SHP77 (cell line): ENCODE data around the gene TSPAN2.

Experiments
- DNase-seq, 2 experiments: peaks; one replicate each; lab custom pipeline; 2025; lab: John Stamatoyannopoulos, UW

TSPAN2 gene

GRCh38 chr1:115074839-115075534 lies 14.3 kb downstream of the TSPAN2 start:
- no peak for DNase-seq

- no peak for DNase-seq
These were observed 15.8 kb downstream of the TSPAN2 start for GRCh38 chr1:115073298-115074087.

- DNase-seq, result no peak
These were observed 18.2 kb downstream of the TSPAN2 start for GRCh38 chr1:115071012-115071664.

- DNase-seq, result no peak
These were observed 19.5 kb downstream of the TSPAN2 start for GRCh38 chr1:115069659-115070308.

GRCh38 chr1:115068826-115069585 lies 20.3 kb downstream of the TSPAN2 start:
- DNase-seq, result peak in 1 of 2 experiments; percentile 6

- no peak for DNase-seq
These were observed 22.0 kb downstream of the TSPAN2 start for GRCh38 chr1:115067161-115067859.

- no peak for DNase-seq
These were observed 24.3 kb downstream of the TSPAN2 start for GRCh38 chr1:115065021-115065420.

- DNase-seq, result no peak
These were observed 24.8 kb downstream of the TSPAN2 start for GRCh38 chr1:115064461-115064860.

- no peak for DNase-seq
These were observed 25.9 kb downstream of the TSPAN2 start for GRCh38 chr1:115063228-115063901.

- DNase-seq, result no peak
These were observed 26.7 kb downstream of the TSPAN2 start for GRCh38 chr1:115062542-115063004.

GRCh38 chr1:115060501-115060900 lies 28.8 kb downstream of the TSPAN2 start:
- no peak for DNase-seq

- no peak for DNase-seq
These were observed 30.0 kb downstream of the TSPAN2 start for GRCh38 chr1:115059316-115059715.

GRCh38 chr1:115057661-115058254 lies 31.5 kb downstream of the TSPAN2 start:
- DNase-seq, result no peak

GRCh38 chr1:115056395-115056798 lies 32.9 kb downstream of the TSPAN2 start:
- no peak for DNase-seq

- peak; percentile 51 to 62 for DNase-seq
These were observed 36.7 kb downstream of the TSPAN2 start for GRCh38 chr1:115052454-115053083.

- no peak for DNase-seq
These were observed 37.5 kb downstream of the TSPAN2 start for GRCh38 chr1:115051850-115052249.

GRCh38 chr1:115046751-115047150 lies 42.6 kb downstream of the TSPAN2 start:
- no peak for DNase-seq

- DNase-seq, result peak in 1 of 2 experiments; percentile 1
These were observed 47.6 kb downstream of the TSPAN2 start for GRCh38 chr1:115041654-115042053.

- DNase-seq, result no peak
These were observed 48.8 kb downstream of the TSPAN2 start for GRCh38 chr1:115040501-115040900.
